Dendritic cell treated with granulocyte-macrophage colony-stimulating factor and Interleukin-4, amounts not matched to agents 40 ng/mL and 50 ng/mL, for 4 days (primary cell): ENCODE data around the gene PTH1R.
"Not testable (repeated sequence)": the region's sequence is repeated elsewhere in the genome, so short reads cannot be mapped to it uniquely, and the experiment has no call there.

ENCODE experiments used
- H3K27ac Mint-ChIP-seq: one replicate; pipeline ENCODE4 v1.8.0; 2022; ENCODE audit warnings: mild to moderate bottlenecking, mixed read lengths
- H3K27me3 Mint-ChIP-seq: one replicate; pipeline ENCODE4 v1.8.0; 2022; ENCODE audit warnings: mild to moderate bottlenecking, mixed read lengths
- H3K36me3 Mint-ChIP-seq: one replicate; pipeline ENCODE4 v1.8.0; 2022; ENCODE audit warnings: low read depth, mixed read lengths
- H3K4me1 Mint-ChIP-seq: one replicate; pipeline ENCODE4 v1.8.0; 2022; ENCODE audit warnings: low read depth, mixed read lengths
- H3K4me3 Mint-ChIP-seq: one replicate; pipeline ENCODE4 v1.8.0; 2022; ENCODE audit warnings: mild to moderate bottlenecking, moderate library complexity, mixed read lengths
- H3K9me3 Mint-ChIP-seq: one replicate; pipeline ENCODE4 v1.8.0; 2022; ENCODE audit warnings: mixed read lengths
- intact Hi-C: fragments of 100-400 bp; cut with micrococcal nuclease; formaldehyde crosslinking; loops from one replicate; pipeline ENCODE4 v1.15.0; 2022

PTH1R gene

DNA sequence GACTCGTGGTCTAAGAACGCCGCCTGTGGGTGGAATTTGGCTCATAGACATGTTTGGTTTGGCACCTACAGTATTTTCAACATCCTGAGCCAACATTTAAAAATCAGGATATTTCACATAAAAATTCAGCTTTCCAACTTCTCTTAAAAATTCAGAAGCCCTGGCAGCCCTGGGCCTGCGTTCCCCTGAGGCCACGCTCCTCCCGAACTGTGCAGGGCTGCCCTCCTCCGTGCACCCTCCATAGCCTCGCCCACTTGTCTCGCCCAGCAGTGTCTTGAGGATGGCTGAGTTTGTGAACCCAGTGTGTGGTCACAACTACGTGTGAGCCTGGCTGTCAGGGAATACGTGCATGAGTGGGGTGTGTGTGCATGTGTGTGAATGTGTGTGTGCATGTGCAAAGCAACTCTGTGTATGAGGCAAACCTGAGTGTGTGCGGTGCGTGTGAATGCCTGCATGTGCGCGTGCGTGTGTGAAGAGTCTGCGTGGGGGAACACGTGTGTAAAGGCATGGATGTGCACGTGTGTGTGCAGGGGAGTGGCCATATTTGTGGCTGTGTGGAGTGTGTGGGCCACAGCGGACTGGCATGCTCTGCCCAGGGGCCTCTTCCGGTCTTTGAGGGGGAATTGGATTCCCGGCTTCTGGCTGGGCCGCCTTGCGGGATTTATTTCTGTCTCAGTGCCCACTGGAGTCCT lies 30.9 kb downstream of the PTH1R start:
- no peak overlapping the region for H3K4me3 Mint-ChIP-seq
- peaks cover 9% of the 10 kb centered on the region for H3K4me1 Mint-ChIP-seq
- H3K9me3 Mint-ChIP-seq = no peaks in the 10 kb centered on the region
- peaks cover 3% of the 10 kb centered on the region for H3K27me3 Mint-ChIP-seq
- H3K36me3 Mint-ChIP-seq = peaks cover 6% of the 10 kb centered on the region
- no peak overlapping the region for H3K27ac Mint-ChIP-seq
- intact Hi-C loops = loop anchor here (2.0 kb wide), 1 partner anchor 42 kb away; no protein-coding TSS in a partner anchor

DNA sequence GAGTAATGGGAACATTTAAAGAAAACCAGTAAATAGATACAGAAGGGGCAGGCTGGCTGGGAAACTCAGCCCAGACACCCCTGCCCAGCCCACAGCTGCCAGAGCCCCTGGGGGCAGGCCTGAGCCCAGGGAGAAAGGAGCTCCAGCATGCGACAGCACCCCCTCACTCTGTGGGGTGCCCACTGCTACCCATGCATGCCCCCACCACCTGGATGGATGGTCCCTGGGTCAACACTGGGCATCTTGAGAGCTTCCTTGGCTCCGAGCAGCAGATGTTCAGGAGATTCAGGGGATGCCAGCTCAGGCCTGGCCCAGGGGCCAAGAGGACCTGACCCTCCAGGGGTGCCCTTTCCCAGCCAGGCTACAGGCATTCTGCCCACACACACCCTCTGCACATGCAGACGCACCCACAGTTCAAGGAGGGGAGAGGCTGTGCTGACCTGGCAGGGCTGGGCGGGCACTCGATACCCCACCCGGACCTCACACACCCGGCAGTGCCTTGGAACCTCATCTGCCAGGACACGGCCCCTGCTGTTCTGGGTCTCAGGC lies 31.5 kb downstream of the PTH1R start:
- Mint-ChIP-seq H3K4me3 (no peak overlapping the region), H3K27me3 (peaks cover 3% of the 10 kb centered on the region), H3K9me3 (no peaks in the 10 kb centered on the region), H3K27ac (no peak overlapping the region), H3K4me1 (peaks cover 5% of the 10 kb centered on the region), H3K36me3 (peaks cover 6% of the 10 kb centered on the region)
- intact Hi-C loops = loop anchor here (1.0 to 2.0 kb wide), 2 partner anchors 42 to 204 kb away; no protein-coding TSS in a partner anchor

DNA sequence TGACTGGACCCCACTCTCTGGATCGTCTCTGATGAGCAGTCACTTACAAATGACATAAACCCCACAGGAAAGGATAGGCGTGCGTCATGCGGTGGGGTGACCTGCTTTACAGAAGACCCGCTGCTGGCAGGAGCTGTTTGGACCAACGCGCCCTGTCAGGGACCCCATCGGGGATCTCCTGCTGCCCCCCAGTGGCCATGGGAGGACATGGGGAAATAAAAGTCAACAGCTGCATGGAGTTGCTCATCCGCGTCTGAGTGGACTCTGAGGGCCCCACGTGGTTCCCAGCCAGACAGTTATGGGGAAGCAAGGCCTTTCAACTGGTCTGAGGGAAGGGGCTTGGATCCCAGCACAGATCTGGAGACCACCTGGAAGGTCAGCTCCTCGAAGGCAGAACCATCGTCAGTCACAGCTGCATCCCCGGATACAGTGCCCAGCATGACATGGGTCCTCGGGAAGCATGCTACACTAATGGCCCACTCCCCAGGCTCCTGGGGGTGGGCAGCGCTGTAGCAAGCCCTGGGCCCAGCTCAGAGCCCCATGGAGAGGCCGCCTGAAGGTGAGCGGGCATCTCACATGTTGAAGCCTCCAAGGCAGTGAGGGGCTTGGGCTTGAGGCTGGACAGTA lies 32.1 kb downstream of the PTH1R start:
- Mint-ChIP-seq H3K27ac (no peak overlapping the region), H3K4me1 (peaks cover 5% of the 10 kb centered on the region), H3K9me3 (no peaks in the 10 kb centered on the region), H3K27me3 (peaks cover 3% of the 10 kb centered on the region), H3K4me3 (no peak overlapping the region), H3K36me3 (peaks cover 7% of the 10 kb centered on the region)
- intact Hi-C loops = loop anchor here (1.0 to 2.0 kb wide), 2 partner anchors 43 to 204 kb away; no protein-coding TSS in a partner anchor

DNA sequence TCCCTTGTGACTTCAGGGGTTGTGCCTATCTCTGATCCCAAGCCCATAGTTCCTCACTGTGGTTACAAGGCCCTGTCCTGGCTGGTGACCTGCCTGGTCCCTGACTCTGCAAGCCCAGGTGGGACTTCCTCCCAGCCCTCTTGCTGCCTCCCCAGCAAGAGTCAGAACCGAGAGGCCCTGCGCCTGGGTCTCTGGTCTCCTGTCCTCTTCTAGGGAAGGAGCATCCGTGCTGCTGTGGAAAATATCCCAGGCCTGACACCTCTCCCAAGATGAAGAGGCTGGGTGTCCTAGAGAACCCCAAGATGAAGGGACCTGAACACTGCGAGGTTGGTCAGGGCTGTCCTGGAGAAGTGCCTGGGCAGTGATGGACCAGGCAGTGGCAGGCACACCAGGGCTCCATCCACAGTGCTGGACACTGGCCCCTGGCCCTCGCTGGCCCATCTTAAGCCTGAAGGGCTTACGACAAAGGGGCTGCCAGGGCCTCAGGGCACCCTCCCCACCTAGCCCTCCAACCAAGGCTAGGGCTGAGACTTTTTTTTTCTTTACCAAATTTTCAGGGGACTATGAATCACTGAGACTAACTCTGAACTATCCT lies 32.7 kb downstream of the PTH1R start:
- H3K9me3 Mint-ChIP-seq = no peaks in the 10 kb centered on the region
- peaks cover 3% of the 10 kb centered on the region for H3K27me3 Mint-ChIP-seq
- H3K4me1 Mint-ChIP-seq = peaks cover 5% of the 10 kb centered on the region
- H3K27ac Mint-ChIP-seq = no peak overlapping the region
- peaks cover 14% of the 10 kb centered on the region for H3K36me3 Mint-ChIP-seq
- intact Hi-C loops = no loop called here
- H3K4me3 Mint-ChIP-seq = no peak overlapping the region

DNA sequence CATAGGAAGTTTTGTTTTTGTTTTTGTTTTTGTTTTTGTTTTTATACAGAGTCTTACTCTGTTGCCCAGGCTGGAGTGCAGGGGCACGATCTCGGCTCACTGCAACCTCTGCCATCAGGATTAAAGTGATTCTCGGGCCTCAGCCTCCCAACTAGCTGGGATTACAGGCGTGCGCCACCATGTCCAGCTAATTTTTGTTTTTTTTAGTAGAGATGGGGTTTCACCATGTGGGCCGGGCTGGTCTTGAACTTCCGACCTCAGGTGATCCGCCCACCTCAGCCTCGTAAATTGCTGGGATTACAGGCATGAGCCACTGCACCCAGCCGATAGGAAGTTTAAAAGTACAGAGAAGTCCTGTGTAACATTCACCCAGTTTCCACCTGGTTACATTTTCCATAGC lies 33.4 kb downstream of the PTH1R start:
- H3K4me3 Mint-ChIP-seq, H3K9me3 Mint-ChIP-seq, H3K27me3 Mint-ChIP-seq, intact Hi-C loops, H3K4me1 Mint-ChIP-seq, H3K27ac Mint-ChIP-seq: not testable (repeated sequence)
- peaks cover 18% of the 10 kb centered on the region for H3K36me3 Mint-ChIP-seq

DNA sequence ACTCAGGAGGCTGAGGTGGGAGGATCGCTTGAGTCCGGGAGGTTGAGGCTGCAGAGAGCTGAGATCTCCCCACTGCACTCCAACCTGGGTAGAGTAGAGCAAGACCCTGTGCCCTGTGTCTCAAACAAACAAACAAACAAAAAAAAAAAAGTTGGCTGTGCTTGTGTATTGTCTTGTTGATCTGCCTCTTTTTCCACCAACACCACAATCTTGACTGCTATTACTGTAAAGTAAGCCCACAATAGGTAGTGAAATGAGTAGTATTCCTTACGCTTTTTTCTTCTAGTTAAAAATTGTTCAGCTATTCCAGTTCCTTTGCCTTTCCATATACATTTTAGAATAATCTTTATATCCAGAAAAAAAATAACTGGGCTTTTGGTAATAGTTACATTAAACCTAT lies 35.5 kb downstream of the PTH1R start:
- Mint-ChIP-seq H3K36me3 (peaks cover 39% of the 10 kb centered on the region), H3K27ac (no peak overlapping the region), H3K4me1 (peaks cover 5% of the 10 kb centered on the region), H3K27me3 (peaks cover 3% of the 10 kb centered on the region), H3K9me3 (no peaks in the 10 kb centered on the region), H3K4me3 (no peak overlapping the region)
- intact Hi-C loops = no loop called here

DNA sequence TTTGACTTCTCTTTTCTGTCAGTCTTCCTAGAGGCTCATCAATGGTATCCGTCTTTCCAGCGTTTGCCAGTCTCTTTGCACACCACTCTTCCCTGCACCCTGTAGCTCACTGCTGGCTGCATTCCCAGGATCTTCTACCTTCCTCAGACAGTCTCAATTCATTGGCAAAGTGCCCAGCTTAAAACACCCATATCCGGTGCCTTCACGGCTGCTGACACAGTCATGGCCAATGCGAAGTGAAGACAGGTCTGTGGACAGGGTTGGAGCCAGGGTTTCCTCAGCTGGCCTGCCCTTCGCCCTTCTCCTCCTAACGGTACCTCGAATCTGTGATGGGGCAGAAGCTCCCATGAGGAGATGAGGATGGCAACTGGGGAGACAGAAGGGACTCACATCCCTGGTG lies 36.1 kb downstream of the PTH1R start:
- Mint-ChIP-seq H3K4me3 (no peak overlapping the region), H3K27me3 (peaks cover 3% of the 10 kb centered on the region), H3K36me3 (peaks cover 45% of the 10 kb centered on the region), H3K4me1 (peaks cover 5% of the 10 kb centered on the region), H3K27ac (no peak overlapping the region), H3K9me3 (no peaks in the 10 kb centered on the region)
- intact Hi-C loops = no loop called here

DNA sequence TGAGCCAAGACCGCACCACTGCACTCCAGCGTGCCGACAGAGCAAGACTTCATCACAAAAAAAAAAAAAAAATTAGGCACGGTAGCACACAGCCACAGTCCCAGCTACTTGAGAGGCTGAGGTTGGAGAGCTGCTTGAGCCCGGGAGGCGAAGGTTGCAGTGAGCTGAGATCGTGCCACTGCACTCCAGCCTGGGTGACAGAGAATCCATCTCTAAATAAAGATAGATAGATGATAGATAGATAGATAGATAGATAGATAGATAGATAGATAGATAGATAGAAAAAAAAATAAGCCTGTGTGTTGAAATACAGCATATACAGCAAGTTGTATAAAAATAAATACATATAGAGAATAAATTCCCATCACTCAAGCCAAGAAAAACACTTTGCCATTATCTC lies 37.3 kb downstream of the PTH1R start:
- H3K27me3 Mint-ChIP-seq = no peaks in the 10 kb centered on the region
- peaks cover 57% of the 10 kb centered on the region for H3K36me3 Mint-ChIP-seq
- intact Hi-C loops = no loop called here
- no peaks in the 10 kb centered on the region for H3K4me1 Mint-ChIP-seq
- H3K9me3 Mint-ChIP-seq = no peaks in the 10 kb centered on the region
- H3K27ac Mint-ChIP-seq = no peak overlapping the region
- no peak overlapping the region for H3K4me3 Mint-ChIP-seq

DNA sequence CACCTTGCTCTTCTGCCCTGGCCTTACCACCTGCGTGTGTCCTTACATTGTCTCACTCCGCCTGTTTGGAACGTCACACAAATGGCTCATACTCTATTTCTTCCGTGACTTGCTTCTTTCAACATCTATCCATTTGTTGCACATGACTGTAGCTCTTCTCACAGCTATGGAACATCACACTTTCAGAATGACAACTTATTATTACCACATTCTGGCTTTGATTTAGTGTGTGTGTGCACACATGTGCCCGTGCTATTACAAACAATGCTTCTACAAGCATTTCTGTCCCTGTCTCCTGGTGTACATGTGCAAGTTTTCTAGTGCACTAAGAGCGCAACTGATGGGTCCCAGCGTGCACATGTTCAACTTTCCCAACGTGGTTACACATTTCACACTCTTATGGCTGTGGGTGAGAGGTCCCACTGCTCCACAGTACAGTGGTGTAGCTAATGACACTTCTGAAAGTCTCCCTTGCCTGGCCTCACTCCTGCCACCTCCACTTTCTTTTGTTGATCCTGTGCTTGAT lies 37.8 kb downstream of the PTH1R start:
- Mint-ChIP-seq H3K36me3 (peaks cover 63% of the 10 kb centered on the region), H3K9me3 (no peaks in the 10 kb centered on the region), H3K4me3 (no peak overlapping the region), H3K27ac (no peak overlapping the region), H3K27me3 (no peaks in the 10 kb centered on the region), H3K4me1 (no peaks in the 10 kb centered on the region)
- intact Hi-C loops = no loop called here

DNA sequence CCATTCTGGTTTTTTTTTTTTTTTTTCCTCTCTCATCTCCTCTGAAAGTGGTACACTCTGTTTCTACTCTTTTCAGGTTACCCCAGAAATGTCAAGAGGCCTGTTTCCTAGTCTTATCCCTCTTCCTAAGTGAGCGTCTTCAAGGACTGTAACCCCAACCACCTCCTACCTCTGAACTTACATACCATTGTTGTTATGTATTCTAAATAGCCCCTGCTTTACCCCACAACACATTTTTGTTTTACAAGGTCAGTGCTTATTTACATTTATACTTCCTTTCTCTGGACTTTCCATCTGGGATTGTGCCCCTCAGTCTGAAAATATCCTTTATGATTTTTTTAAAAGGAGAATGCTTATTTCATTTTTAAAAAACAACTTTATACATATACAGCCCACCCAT lies 38.8 kb downstream of the PTH1R start:
- Mint-ChIP-seq H3K4me1 (no peaks in the 10 kb centered on the region), H3K4me3 (no peak overlapping the region), H3K27ac (no peak overlapping the region), H3K36me3 (peaks cover 72% of the 10 kb centered on the region), H3K9me3 (no peaks in the 10 kb centered on the region), H3K27me3 (no peaks in the 10 kb centered on the region)
- intact Hi-C loops = no loop called here

DNA sequence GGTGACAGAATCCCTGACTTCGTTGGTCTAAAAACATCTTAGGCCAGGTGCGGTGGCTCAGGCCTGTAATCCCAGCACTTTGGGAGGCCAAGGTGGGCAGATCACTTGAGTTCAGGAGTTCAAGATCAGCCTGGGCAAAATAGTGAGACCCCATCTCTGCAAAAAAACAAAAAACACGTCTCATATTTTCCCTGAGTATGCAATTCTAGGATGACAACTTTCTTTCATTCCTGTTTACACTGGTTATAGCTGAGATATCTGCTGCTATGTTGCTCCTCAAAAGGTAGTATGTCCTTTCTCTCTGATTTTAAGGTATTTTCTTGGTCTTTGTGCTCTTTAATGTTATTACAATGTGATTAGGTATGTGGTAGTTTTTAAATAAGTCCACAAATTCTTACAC lies 39.3 kb downstream of the PTH1R start:
- Mint-ChIP-seq H3K36me3 (peaks cover 77% of the 10 kb centered on the region), H3K4me3 (no peak overlapping the region), H3K4me1 (no peaks in the 10 kb centered on the region), H3K27ac (no peak overlapping the region), H3K9me3 (no peaks in the 10 kb centered on the region), H3K27me3 (no peaks in the 10 kb centered on the region)
- intact Hi-C loops = no loop called here

DNA sequence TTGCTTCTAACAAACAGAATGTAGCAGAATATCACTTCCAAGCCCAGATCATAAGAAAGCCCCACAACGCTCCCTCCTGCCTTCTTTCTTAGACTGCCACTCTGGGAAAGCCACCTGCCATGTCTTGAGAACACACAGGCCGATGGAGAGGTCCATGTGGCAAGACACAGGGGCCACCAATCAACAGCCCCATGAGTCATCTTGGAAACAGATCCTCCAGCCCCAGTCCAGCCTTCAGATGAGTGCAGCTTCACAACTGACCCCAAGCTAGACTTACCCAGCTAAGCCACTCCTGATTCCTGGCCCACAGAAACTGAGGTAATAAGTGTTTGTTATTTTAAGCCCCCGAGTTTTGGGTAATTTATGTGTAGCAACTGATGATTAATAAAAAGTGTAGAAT lies 39.7 kb downstream of the PTH1R start:
- H3K36me3 Mint-ChIP-seq = peaks cover 79% of the 10 kb centered on the region
- no peaks in the 10 kb centered on the region for H3K4me1 Mint-ChIP-seq
- no peaks in the 10 kb centered on the region for H3K27me3 Mint-ChIP-seq
- intact Hi-C loops = no loop called here
- H3K27ac Mint-ChIP-seq = no peak overlapping the region
- no peaks in the 10 kb centered on the region for H3K9me3 Mint-ChIP-seq
- H3K4me3 Mint-ChIP-seq = no peak overlapping the region

DNA sequence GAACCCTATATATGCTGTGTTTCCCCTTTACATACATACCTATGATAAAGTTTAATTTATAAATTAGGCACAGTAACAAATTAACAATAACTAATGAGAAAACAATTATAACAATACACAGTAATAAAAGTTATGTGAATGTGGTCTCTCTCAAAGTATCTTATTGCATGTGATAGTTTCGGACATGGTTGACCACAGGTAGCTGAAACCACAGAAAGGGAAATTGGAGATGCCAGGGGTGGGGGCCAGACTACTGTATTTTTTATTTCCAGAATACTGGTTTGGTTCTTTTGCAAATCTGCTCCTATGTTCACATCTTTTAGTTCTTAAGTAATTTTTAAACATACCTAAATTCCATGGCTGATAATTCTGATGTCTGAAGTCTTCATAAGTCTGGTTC lies 40.7 kb downstream of the PTH1R start:
- Mint-ChIP-seq H3K27ac (no peak overlapping the region), H3K36me3 (peaks cover 85% of the 10 kb centered on the region), H3K4me3 (no peak overlapping the region), H3K27me3 (no peaks in the 10 kb centered on the region), H3K4me1 (peaks cover 3% of the 10 kb centered on the region), H3K9me3 (no peaks in the 10 kb centered on the region)
- intact Hi-C loops = no loop called here

DNA sequence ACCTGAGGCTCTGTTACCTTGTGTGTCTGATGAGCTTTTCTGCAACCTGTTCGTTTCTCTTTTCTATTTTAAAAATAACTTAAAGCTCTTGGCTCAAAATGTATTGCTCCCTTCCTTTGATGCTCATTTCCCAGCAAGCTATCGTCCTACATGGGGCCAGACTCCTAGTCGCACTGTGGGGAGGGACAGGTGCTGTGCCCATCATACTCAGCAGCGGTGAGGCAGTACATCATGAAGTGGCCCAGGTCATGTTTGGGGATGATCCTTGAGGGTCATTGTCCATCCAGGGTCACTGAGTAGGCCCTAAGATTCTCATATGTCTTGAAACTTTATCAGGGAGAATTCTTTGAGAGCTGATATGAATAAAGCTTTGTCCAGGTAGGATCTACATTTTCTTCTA lies 41.1 kb downstream of the PTH1R start:
- Mint-ChIP-seq H3K36me3 (peaks cover 89% of the 10 kb centered on the region), H3K9me3 (no peaks in the 10 kb centered on the region), H3K4me1 (peaks cover 8% of the 10 kb centered on the region), H3K4me3 (no peak overlapping the region), H3K27me3 (no peaks in the 10 kb centered on the region), H3K27ac (no peak overlapping the region)
- intact Hi-C loops = no loop called here
